A673 (cell line): ENCODE data around the gene RASL10A. TPM values are rescaled to one million over a fixed set of nuclear protein-coding genes. Genes with fewer than 3 reads are reported as not detected.
A peak's percentile ranks its signal among the peaks of the same experiment; 100 is the strongest.

Source experiments
- BruUV-seq: library from RNA; stranded (reverse); fragments of 400-500 nt; replicated peaks from 2 replicates; lab custom pipeline; 2021; lab: Mats Ljungman, UMichigan
- CTCF ChIA-PET: fragments of 300-600 bp; sonication (Branson Sonifier 250); formaldehyde crosslinking; loops from one replicate; lab custom pipeline; 2022; ENCODE audit warnings: antibody characterized with exemption; lab: Charles Lee
- POLR2A ChIA-PET: fragments of 300-600 bp; sonication (Branson Sonifier 250); formaldehyde crosslinking; loops from one replicate; lab custom pipeline; 2022; ENCODE audit warnings: antibody characterized with exemption; ENCODE audit not compliant: low non-redundant PET; lab: Charles Lee
- DNase-seq: peaks from one replicate; pipeline ENCODE4 v3.0.0-alpha.2; 2015; ENCODE audit warnings: low spot score
- H3K27ac ChIP-seq: fragments of 200-600 bp; sonication (generic); 2 replicates; pipeline ENCODE4 v1.5.1; 2016; ENCODE audit warnings: mixed run types, low read depth, mild to moderate bottlenecking, mixed read lengths, antibody characterized with exemption, low read length; ENCODE audit not compliant: poor library complexity, severe bottlenecking
- H3K27me3 ChIP-seq: fragments of 200-600 bp; sonication (generic); replicated peaks from 2 replicates; pipeline ENCODE4 v1.6.1; 2017; ENCODE audit warnings: mixed run types, low read depth, mild to moderate bottlenecking, mixed read lengths, antibody characterized with exemption, low read length; ENCODE audit not compliant: insufficient read depth, poor library complexity
- H3K36me3 ChIP-seq: fragments of 200-600 bp; sonication (generic); 2 replicates; pipeline ENCODE4 v1.6.1; 2016; ENCODE audit warnings: mixed run types, mild to moderate bottlenecking, mixed read lengths, antibody characterized with exemption, low read length; ENCODE audit not compliant: insufficient read depth, poor library complexity, severe bottlenecking
- H3K4me1 ChIP-seq: fragments of 200-600 bp; sonication (generic); 2 replicates; pipeline ENCODE4 v1.6.1; 2017; ENCODE audit warnings: mixed run types, mild to moderate bottlenecking, mixed read lengths, antibody characterized with exemption, low read length; ENCODE audit not compliant: insufficient read depth, poor library complexity, severe bottlenecking
- H3K4me3 ChIP-seq: fragments of 200-600 bp; sonication (generic); 2 replicates; pipeline ENCODE4 v1.5.1; 2016; ENCODE audit warnings: low read depth, mixed run types, mild to moderate bottlenecking, mixed read lengths, low read length; ENCODE audit not compliant: poor library complexity, severe bottlenecking
- H3K9me3 ChIP-seq: fragments of 200-600 bp; sonication (generic); 2 replicates; pipeline ENCODE4 v1.6.1; 2016; ENCODE audit warnings: mixed run types, low read depth, mild to moderate bottlenecking, mixed read lengths, antibody characterized with exemption, low read length; ENCODE audit not compliant: poor library complexity, severe bottlenecking
- EZH2 ChIP-seq: fragments of 200-600 bp; sonication (generic); IDR thresholded peaks from 2 replicates; pipeline ENCODE4 v1.6.1; 2017; ENCODE audit warnings: borderline replicate concordance, low read depth, mild to moderate bottlenecking, mixed read lengths, antibody characterized with exemption, low read length; ENCODE audit not compliant: poor library complexity, severe bottlenecking
- intact Hi-C: fragments of 100-400 bp; cut with micrococcal nuclease; formaldehyde crosslinking; loops from one replicate; pipeline ENCODE4 v1.10.0; 2022; ENCODE audit not compliant: unreplicated experiment
- total RNA-seq: library from RNA; stranded (reverse); gene quantifications from 2 replicates; pipeline ENCODE4 v1.2.3, GENCODE V29; 2021
- TF ChIP-seq, protein P1 (sequence below): fragments of 300-800, 200-600 bp; sonication (generic); conservative IDR thresholded peaks from 2 replicates; pipeline ENCODE4 v1.5.1; 2017; ENCODE audit warnings: low read depth, mild to moderate bottlenecking, antibody characterized with exemption, low read length, moderate library complexity, mixed read lengths

The RASL10A gene
- total RNA-seq, 1 experiment from 2014 or later, result not detected

DNA sequence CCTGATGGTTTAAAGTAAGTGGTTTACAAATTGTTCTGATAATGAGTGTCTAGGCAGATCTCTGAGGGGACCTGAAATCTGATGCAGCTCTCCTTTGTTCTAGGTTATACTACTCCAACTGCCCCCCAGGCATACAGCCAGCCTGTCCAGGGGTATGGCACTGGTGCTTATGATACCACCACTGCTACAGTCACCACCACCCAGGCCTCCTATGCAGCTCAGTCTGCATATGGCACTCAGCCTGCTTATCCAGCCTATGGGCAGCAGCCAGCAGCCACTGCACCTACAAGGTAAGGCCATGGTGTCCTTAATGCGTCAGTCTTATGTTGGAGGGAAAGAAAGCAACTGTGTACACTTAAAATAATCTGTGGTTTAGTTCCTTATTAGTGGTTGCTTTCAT lies 37.6 kb downstream of the RASL10A start:
- Histone ChIP-seq H3K36me3 (peaks cover 96% of the 10 kb centered on the region), H3K9me3 (no peaks in the 10 kb centered on the region), H3K4me3 (no peak overlapping the region), H3K27ac (no peak overlapping the region), H3K27me3 (no peaks in the 10 kb centered on the region), H3K4me1 (peaks cover 18% of the 10 kb centered on the region)
- BruUV-seq, result no TSS peak
- ChIA-PET POLR2A (no interaction called here), CTCF (no interaction called here)
- DNase-seq, result no peak
- intact Hi-C loops, result no loop called here
- TF ChIP-seq, protein P1, sequence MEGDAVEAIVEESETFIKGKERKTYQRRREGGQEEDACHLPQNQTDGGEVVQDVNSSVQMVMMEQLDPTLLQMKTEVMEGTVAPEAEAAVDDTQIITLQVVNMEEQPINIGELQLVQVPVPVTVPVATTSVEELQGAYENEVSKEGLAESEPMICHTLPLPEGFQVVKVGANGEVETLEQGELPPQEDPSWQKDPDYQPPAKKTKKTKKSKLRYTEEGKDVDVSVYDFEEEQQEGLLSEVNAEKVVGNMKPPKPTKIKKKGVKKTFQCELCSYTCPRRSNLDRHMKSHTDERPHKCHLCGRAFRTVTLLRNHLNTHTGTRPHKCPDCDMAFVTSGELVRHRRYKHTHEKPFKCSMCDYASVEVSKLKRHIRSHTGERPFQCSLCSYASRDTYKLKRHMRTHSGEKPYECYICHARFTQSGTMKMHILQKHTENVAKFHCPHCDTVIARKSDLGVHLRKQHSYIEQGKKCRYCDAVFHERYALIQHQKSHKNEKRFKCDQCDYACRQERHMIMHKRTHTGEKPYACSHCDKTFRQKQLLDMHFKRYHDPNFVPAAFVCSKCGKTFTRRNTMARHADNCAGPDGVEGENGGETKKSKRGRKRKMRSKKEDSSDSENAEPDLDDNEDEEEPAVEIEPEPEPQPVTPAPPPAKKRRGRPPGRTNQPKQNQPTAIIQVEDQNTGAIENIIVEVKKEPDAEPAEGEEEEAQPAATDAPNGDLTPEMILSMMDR, result no peak
- TF ChIP-seq EZH2, result no peak

DNA sequence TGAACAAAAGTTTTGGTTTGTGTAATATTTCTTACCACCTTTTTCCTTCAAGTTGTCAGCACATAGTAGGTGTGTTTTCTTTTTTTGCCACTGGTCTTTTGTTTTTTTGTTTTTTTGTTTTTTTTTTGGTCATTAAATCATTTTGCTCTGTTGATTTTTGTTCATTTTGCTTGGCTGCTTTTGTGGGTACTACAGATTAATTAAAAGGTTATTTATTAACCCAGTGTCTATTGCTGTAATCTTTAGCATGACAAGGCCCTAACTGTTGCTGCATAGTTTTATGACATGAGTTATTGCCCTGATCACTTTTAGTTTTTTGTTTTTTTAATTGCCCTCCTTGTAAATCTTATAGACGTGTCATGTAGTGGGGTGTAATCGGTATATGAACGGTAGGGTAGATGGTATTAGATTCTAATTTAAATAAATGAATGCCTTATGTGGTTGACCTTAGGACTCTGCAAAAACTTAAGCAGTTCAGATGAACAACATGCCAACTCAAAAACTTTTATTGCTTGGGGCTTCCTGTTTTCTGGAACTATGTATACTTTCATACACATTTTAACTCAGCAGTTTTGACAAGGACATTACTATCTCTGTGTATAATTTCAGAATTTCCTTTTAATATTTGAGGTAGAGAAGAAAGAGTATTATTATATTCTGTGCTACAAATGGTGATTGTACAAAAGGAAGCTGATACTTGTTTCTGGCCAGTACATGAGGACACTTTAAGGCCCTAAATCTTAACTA lies 39.5 kb downstream of the RASL10A start:
- CTCF ChIA-PET, result no interaction called here
- Histone ChIP-seq H3K27me3 (no peaks in the 10 kb centered on the region), H3K36me3 (peaks cover 96% of the 10 kb centered on the region), H3K27ac (peak overlapping the region; percentile 12), H3K4me1 (peaks cover 32% of the 10 kb centered on the region), H3K9me3 (no peaks in the 10 kb centered on the region), H3K4me3 (no peak overlapping the region)
- no peak for DNase-seq
- intact Hi-C loops, result no loop called here
- no TSS peak for BruUV-seq
- TF ChIP-seq, protein P1, result no peak
- POLR2A ChIA-PET, result interaction anchor here (0.6 kb wide), 1 partner anchor 293 kb away, joined by 4 read pairs; no protein-coding TSS in a partner anchor

DNA sequence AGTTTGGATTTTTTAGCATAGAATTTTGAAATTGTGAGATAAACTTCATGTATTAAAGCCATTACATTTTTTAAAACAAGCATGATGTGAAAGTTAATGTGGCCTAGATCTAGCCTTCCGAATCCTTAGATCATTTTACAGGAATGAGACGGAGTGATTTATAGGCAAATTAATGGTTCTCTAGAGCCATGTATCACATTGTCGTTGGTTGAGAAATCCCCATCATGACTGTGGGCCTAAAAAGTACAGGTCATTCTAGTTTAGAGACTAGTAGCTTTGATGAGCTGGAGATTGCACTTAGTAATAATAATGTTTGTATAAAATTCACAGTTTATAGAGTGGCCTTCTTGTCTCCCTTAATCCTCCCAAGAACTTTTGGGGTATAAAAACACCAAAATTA lies 40.3 kb downstream of the RASL10A start:
- no peak for DNase-seq
- Histone ChIP-seq H3K9me3 (no peaks in the 10 kb centered on the region), H3K27me3 (no peaks in the 10 kb centered on the region), H3K27ac (no peak overlapping the region), H3K4me1 (peaks cover 40% of the 10 kb centered on the region), H3K4me3 (no peak overlapping the region), H3K36me3 (peaks cover 99% of the 10 kb centered on the region)
- POLR2A ChIA-PET, result no interaction called here
- TF ChIP-seq, protein P1, result no peak
- TF ChIP-seq EZH2, result no peak
- CTCF ChIA-PET, result no interaction called here
- BruUV-seq, result no TSS peak
- intact Hi-C loops, result no loop called here
